ENCODE results near the gene TSPAN9. TPM values are rescaled to one million over a fixed set of nuclear protein-coding genes. Genes with fewer than 3 reads are reported as not detected.

The TSPAN9 gene
- total and polyA plus RNA-seq, 10 of the 15 experiments (the other 5 are each of a cell fraction or from before 2014, with no cell fraction given): 0.03 to 1.0 (median 0.12) TPM; not detected in 5

GRCh38 chr12:3229577-3229976 is 152.4 kb downstream of the TSPAN9 start:
- peaks cover 1% of the 10 kb centered on the region; the same call in 1 of the 3 replicates for H3K9me3 ChIP-seq (replicated peaks; ENCODE audit: control insufficient read depth, insufficient read depth, low read length)
- no peaks in the 10 kb centered on the region for H4K20me1 ChIP-seq (ENCODE audit: control insufficient read depth, insufficient read depth)
- ChIA-PET CTCF (no interaction called here), SMC1A (ENCODE audit: uncharacterized antibody, unreplicated experiment) (no interaction called here), POLR2A (no interaction called here), RAD21 (ENCODE audit: unreplicated experiment) (no interaction called here)
- H3K4me1 ChIP-seq (ENCODE audit: control insufficient read depth, insufficient read depth, low read length): no peaks in the 10 kb centered on the region
- FAIRE-seq: no peak
- TF ChIP-seq SPI1 (IDR thresholded peaks at IDR 0.05; ENCODE audit: borderline replicate concordance, insufficient read depth, low read depth, low read length) (no peak), HCFC1 (IDR thresholded peaks at IDR 0.05; ENCODE audit: low read length) (no peak), ZZZ3 (IDR thresholded peaks at IDR 0.05; ENCODE audit: control insufficient read depth, insufficient read length, low read depth) (no peak), NFIC (IDR thresholded peaks at IDR 0.05; ENCODE audit: low read depth, low read length) (no peak), MLLT1 (IDR thresholded peaks at IDR 0.05) (no peak), IRF4 (IDR thresholded peaks at IDR 0.05; ENCODE audit: low read depth, low read length) (no peak), TBL1XR1 (IDR thresholded peaks at IDR 0.05; ENCODE audit: low read depth, low read length) (no peak), CBX3 (IDR thresholded peaks at IDR 0.05; ENCODE audit: borderline replicate concordance, low read depth) (no peak), NKRF (conservative IDR thresholded peaks at IDR 0.05) (no peak), ZNF274 (IDR thresholded peaks at IDR 0.05; ENCODE audit: insufficient read depth, insufficient read length) (no peak), FOXK2 (IDR thresholded peaks at IDR 0.05) (no peak)
- no peaks in the 10 kb centered on the region for H3K36me3 ChIP-seq (ENCODE audit: control insufficient read depth in 2 of 2, insufficient read depth in 2 of 2, low read length in 1 of 2)
- in situ Hi-C loops (cut with MboI): no loop called here
- 9% methylated on average over 5 of the region's 5 CpGs for WGBS (ENCODE audit: insufficient coverage, insufficient replicate concordance, low lambda C conversion rate, missing lambda C conversion rate)
- H3K4me2 ChIP-seq (ENCODE audit: control insufficient read depth, insufficient read depth): no peak overlapping the region
- H2AFZ ChIP-seq (ENCODE audit: control insufficient read depth, low read depth, low read length): no peak overlapping the region
- BruUV-seq (replicated peaks): no TSS peak
- H3K27ac ChIP-seq (ENCODE audit: control insufficient read depth, insufficient read depth): no peak overlapping the region
- no peaks in the 10 kb centered on the region for H3K79me2 ChIP-seq (ENCODE audit: control insufficient read depth, insufficient read depth, low read length)
- no peak overlapping the region for H3K4me3 ChIP-seq
- ATAC-seq: no peak
- intact Hi-C loops (cut with micrococcal nuclease; ENCODE audit: unreplicated experiment): no loop called here
- peaks cover 0 to 3% of the 10 kb centered on the region in 2 experiments; a peak in 1 of 4 replicates for H3K27me3 ChIP-seq (replicated peaks in 1 of 2; ENCODE audit: control insufficient read depth in 2 of 2, insufficient read depth in 2 of 2, low read length in 1 of 2)
- DNase-seq (ENCODE audit: low read depth, low spot score): no peak
- H3K9ac ChIP-seq (ENCODE audit: control insufficient read depth, insufficient read depth, low read length): no peak overlapping the region
